GM18502 (cell line): ENCODE data around the gene LOXHD1.

Experiments used
- ATAC-seq: cut with Tn5 transposase; IDR thresholded peaks from one replicate; pipeline ENCODE4 v1.9.1; 2021; ENCODE audit warnings: mild to moderate bottlenecking; ENCODE audit not compliant: unreplicated experiment, poor library complexity

LOXHD1 gene

GRCh38 chr18:46657115-46657955 is at the start of gene LOXHD1:
LOXHD1 (minus strand) TSS chr18:46657220; CDS start chr18:46657033, 187 bp downstream.
- ATAC-seq = no peak

- no peak for ATAC-seq
Measured at GRCh38 chr18:46705521-46705920, 48.5 kb upstream of the LOXHD1 start.

GRCh38 chr18:46704816-46705215 is 47.8 kb upstream of the LOXHD1 start:
- ATAC-seq = no peak

- no peak for ATAC-seq
Measured at GRCh38 chr18:46704189-46704588, 47.2 kb upstream of the LOXHD1 start.

GRCh38 chr18:46702471-46702870 is 45.5 kb upstream of the LOXHD1 start:
- no peak for ATAC-seq

GRCh38 chr18:46700066-46700824 is 43.2 kb upstream of the LOXHD1 start:
- no peak for ATAC-seq

GRCh38 chr18:46696702-46697101 is 39.7 kb upstream of the LOXHD1 start:
- no peak for ATAC-seq

GRCh38 chr18:46696268-46696667 is 39.2 kb upstream of the LOXHD1 start:
- ATAC-seq = no peak

GRCh38 chr18:46693996-46694395 is 37.0 kb upstream of the LOXHD1 start:
- ATAC-seq = no peak

GRCh38 chr18:46688853-46689525 is 32.0 kb upstream of the LOXHD1 start:
- no peak for ATAC-seq

GRCh38 chr18:46686186-46686585 is 29.2 kb upstream of the LOXHD1 start:
- no peak for ATAC-seq

- no peak for ATAC-seq
Measured at GRCh38 chr18:46683252-46683651, 26.2 kb upstream of the LOXHD1 start.

GRCh38 chr18:46680784-46681695 is 24.0 kb upstream of the LOXHD1 start:
- no peak for ATAC-seq

- ATAC-seq = no peak
Measured at GRCh38 chr18:46679846-46680598, 23.0 kb upstream of the LOXHD1 start.

- no peak for ATAC-seq
Measured at GRCh38 chr18:46678785-46679399, 21.9 kb upstream of the LOXHD1 start.

- no peak for ATAC-seq
Measured at GRCh38 chr18:46678041-46678440, 21.0 kb upstream of the LOXHD1 start.

GRCh38 chr18:46677611-46678010 is 20.6 kb upstream of the LOXHD1 start:
- no peak for ATAC-seq

GRCh38 chr18:46676182-46676835 is 19.3 kb upstream of the LOXHD1 start:
- ATAC-seq = no peak
